ELF-1 (cell line): Measurements from ENCODE around the gene DYNC1I1.

Experiments used
- DNase-seq: peaks from one replicate; pipeline ENCODE4 v3.0.0-alpha.2; 2016; ENCODE audit warnings: low read depth, low spot score

DYNC1I1 gene

DNA sequence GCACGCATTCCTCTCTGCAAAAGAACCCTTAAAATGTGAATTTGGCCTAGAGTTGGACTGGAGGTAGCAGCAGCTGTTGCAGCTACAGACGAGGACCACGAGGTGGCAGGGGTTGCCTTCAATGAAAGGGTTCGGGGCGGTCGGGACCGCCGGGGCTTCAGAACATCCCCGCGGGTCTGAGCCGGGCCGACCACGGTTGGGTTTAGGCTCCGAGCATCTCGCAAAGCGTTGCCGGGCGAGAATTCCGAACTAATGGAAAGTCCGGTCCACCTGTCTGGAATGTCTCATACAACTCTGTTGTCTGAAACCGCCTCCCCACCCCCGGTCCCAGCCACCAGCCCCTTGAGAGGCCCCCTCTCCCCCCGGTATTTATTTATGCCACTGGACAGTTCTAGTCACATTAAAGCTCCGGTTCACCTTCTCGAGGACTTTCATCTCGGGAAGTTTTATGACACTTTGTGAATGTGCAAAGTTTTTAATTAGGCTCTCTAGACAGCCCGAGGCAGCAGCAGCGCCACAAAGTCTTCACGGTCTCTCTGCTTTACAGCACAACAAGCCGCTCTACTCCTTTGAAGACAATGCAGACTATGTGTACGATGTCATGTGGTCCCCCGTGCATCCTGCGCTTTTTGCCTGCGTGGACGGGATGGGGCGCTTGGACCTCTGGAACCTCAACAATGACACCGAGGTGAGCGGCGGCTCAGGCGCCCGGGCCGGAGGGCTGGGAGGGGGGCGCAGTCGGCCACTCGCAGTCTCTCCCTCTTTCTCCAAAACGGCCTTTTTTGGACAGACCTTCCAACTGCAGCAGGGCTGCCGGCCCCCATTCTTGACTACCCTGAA, 303.4 kb downstream of the DYNC1I1 start:
- DNase-seq: peak; percentile 93

DNA sequence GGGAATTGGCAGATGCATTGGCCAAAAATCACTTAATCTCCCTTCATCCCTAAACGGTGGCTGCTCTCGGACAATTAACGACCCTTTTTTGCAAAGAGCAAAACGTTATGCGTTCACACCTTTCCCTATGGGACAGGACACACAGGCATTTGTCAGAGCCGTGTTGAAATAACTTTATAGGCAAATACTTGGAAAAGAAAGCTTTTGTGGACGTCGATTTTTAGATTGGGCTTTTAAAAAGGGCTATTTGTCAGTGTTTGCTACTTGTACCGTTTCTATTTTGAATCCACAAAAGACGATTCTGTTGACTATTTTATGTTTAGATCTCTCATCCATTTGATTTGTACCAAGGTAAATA, 304.0 kb downstream of the DYNC1I1 start:
- DNase-seq: no peak

DNA sequence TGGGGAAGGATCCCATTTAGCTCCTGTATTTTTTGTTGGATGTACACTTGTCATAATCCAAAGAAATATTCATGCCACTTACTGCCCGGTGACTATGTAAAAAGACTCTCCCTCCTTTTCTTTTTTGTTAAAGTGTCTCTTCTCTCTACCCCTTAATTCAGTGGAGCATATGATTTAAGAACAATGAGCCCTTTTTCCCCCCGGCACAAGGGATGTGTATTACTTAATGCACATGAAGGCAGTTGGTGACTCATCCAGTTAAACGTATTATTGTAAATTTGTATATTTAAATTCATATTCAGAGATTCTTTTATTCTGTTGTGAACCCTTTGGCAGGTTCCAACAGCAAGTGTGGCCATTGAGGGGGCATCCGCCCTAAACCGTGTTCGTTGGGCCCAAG, 307.7 kb downstream of the DYNC1I1 start:
- no peak for DNase-seq

DNA sequence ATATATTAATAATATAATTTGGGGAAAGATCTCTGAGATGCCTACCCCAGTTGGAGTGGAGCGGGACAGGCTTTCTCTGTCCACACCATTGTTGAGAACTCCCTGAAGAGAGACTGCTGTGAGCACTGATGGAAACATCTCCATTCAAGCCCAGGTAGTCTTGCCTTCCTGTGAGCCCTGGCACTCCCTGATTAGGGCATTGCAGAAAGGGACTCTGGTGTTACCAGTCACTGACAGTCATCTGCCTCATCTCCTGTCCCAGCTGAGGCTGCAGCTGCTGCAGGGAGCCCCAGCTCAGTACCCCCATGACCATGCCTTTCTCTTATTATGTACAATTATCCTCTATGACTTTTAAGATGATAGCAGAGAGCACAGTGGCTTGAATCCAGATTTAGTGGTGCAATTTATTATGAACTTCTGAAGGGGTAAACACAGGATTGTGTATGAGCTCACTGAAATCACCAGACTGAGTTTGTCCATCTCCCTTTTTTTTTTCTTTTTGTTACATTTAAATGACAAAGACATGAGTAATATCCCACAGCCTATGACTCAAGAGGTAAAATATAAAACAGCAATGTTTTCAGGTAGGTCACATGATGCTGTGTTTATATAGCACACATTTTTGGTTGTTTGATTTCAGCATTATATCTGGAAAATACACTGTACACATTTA, 312.7 kb downstream of the DYNC1I1 start:
- no peak for DNase-seq

DNA sequence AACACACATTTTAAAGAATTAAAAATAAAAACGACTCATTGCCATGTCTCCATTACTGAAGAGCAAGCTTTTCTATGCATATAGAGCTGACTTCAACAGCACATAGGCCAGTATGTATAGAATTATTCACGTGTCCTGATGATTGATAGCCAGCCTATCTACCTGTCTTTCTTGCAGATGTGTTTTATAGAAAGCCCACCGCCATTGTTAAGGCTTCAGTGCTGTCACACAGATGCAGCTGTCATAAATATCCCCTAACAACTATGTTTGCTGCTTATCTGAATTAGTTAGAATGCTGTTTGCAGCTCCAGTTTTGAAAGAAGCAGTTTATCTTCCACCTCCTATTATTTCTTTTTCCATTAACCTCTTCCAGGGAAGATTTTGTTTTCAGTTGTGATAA, 313.6 kb downstream of the DYNC1I1 start:
- DNase-seq: no peak

DNA sequence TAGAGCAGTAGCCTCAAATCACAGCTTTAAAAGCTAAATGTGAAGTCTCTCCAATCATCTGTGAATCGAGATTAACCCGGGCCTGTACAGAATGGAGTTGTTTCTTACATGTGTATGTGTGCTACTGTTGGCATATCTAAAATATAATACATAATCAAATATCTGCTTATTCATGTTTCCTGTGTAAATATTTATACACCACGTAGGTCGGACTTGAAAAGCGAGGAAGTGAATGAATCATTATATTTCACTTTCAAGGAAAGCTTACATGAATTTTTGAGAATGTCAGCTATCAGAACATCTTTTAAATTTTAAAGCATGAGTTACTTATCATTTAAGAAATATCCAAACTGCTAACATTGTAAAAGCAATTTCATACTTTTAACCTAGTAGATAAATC, 316.2 kb downstream of the DYNC1I1 start:
- DNase-seq: no peak

DNA sequence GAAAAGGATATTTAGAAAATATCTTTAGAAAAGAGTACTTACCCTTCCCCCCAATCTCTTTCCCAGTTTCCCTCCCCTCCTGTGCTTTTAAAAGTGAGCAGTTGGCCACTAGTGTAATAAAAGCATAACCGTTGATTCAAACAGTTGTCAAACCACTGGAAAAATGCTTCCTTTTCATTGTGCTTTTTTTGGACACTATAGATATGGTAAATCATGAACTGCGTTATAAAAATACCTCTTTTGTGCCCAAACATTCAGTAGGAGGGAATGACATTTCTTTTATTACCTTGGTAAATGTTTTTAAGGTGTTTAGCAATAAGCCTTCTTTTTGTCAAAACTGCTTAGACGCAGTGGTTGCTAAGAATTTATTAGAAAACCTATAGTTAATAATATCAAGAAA, 317.2 kb downstream of the DYNC1I1 start:
- DNase-seq: no peak

DNA sequence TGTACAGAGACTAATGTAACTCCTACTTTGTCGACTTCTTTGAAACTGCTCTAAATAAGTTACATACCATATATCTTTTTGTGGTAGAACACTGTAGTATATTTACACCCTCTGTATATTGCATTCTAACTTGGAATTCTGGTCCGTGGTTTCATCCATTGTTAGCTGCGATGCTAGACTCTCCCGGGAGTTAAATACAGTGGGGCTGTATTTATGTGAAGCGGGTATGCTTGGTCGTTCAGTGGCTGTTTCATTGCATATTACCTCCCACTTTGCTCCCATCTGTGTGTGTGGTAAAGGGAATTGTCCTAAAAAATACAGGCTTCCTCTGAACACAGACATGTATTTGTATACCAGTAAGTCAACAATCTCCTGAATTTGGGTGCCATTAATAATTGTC, 318.4 kb downstream of the DYNC1I1 start:
- no peak for DNase-seq

DNA sequence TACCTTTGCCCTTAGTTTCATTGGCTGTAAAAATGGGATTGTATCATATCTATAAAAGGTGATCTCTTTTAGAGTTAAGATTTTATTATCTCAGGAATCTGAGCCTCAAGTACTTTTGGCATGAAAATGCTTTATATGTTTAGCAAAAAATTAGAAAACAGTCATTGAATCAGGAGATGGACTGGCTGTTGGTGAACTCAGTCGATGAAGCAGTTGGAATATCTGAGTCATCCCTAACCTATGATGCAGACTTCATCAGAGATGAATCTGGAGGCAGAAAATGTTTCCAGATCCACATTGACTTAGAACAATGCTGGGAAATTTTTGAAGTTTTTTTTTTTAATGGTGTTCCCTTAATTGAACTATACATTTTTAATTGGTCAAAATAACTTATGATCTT, 321.1 kb downstream of the DYNC1I1 start:
- no peak for DNase-seq

DNA sequence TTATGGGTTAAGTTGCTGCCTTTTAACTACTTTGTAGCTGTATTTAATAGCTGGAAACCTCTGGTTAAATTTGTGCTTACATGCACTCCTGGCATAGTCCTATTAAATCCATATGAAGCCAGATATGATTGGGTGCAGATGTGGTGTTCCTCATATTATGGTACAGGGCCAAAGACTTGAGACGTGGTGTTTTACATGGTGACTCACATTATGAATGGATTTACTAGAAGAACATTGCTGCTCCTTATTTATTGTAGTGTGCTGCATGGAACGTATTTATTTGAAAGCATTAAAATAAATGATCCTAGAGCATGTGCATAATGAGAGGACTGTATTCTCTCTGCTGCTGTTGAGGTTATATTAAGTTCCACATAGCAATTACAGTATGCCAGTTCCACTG, 325.5 kb downstream of the DYNC1I1 start:
- no peak for DNase-seq

DNA sequence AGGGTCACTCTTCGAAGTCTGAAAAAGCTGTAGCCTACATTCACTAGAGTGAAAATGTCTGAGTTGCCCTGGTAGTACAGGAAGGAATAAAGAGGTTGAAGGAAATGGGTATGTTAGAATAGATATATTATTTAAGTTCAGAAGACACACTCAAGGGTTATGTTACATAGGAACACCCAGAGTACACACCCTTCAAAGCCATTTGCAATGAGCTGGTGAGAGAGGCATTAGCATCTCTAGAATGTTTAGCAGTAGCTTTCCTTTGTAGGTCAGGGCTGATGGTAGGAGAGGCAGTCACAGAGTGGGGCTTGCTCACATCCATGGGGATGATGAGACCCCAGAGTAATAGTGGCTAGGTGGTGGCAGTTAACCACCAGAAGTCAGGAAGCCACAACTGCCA, 328.4 kb downstream of the DYNC1I1 start:
- no peak for DNase-seq

DNA sequence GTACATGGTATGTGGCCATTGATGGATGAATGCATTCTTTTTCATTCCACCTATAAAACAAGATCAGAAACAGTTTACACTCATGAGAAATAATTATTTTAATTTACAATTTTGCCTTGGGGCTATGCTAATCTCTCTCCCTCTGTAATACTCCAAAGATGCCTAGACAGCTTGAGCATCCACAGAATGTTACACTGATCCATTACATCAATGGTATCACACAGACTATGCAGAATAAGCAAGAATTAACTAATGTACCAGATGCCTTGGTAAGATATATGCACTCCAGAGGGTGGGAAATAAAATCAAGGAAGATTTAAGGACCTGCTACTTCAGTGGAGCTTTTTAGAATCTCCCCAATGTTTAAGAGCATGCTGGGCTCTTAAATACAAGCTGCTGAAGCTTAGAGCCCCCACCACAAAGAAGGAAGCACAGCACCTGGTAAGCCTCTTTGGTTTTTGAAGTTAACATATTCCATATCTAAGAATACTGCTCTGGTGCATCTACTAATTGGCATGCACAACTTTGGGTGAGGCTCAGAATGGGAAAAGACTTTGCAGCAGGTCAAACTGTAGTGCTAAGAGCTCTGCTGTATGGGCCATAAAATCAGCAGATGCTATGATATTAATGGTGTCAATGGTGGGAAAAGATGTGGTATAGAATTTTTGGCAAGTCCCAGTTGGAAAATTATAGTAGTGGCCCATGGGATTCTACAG, 329.9 kb downstream of the DYNC1I1 start:
- DNase-seq: no peak

DNA sequence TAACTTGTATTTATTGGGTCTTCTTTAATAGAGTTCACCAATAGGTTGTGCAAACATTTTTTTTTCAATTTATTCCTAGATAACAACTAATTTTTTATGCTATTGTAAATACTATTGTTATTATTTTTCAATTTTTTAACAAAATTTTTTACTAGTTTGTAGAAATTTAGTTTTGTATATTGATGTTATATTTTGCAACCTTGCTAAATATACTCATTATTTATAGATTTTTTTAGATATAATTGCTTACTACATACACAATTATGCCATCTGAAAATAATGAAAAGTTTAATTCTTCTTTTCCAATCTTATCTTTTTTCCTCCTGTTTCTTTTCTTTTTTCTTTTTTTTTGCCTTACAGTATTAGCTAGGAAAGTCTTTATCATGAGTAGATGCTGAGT, 332.6 kb downstream of the DYNC1I1 start:
- no peak for DNase-seq

DNA sequence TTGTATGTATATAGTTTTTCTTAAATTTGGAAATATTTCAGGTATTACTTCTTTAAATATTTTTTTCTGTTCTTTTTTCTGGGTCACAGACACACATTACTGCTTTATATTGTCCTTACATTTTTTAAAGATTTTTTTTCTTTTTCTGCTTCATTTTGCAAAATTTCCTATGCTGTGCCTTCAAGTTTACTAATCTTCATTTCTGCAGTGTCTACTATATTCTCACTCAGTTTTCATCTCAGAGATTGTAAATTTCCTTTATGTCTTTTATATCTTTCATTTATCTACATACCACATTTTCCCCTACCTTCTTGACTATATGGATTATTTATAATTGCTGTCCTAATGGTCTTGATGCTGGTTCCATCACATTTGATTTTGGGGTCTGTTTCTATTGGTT, 339.1 kb downstream of the DYNC1I1 start:
- DNase-seq: no peak

DNA sequence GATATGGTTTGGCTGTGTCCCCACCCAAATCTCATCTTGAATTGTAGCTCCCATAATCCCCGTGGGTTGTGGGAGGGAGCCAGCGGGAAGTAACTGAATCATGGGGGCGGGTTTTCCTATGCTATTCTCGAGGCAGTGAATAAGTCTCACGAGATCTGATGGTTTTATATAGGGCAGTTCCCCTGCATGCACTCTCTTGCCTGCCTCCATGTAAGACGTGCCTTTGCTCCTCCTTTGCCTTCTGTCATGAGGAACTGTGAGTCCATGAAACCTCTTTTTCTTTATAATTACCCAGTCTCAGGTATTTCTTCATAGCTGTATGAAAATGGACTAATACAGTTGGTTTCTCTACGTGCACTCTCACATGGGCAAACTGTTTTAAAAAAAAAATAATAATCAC, 341.8 kb downstream of the DYNC1I1 start:
- DNase-seq: no peak

DNA sequence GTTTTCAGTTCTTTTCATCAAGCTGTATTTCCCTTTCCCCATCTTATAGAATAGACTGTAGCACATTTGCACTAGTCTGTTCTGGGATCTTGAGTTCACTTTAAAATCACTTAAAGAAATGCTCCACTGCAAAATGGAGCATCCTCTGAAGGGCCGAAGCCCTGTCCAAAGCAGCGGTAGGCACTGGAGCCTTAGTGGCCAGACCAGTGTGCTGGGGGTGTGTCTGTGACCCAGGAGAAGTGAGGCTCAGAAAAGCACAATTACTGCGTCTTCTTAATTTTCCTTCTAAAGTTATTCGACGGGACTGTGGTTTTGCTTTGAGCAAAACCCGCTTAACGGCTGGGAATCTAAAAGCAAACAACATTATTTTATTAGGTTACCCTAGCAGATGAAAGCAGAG, 343.8 kb downstream of the DYNC1I1 start:
- DNase-seq: no peak

DNA sequence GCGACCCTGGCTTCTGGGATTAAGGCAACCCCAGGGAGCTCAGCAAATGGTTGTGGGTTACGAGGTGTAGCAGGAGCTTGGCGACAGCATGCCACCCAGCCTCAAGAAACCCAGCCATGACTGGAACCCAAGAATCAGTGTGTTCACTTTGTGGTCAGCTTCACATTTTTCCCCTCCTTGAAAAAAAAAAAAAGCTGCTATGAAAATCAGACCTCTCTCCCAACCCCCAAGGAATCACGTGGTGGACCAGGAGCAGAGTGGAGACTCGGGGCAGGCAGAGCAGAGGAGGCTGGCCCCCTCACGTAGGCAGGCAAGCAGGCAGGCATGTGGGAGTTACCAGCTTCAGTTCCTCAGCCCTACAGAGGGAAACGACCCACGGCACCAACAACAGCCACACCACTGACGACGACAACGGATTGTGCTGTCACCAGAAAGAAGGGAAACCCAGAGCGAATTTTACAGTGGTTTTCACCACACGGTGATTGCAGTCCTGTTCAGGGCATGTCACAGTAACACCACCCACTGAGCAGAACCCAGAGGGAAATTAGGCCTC, 346.2 kb downstream of the DYNC1I1 start:
- DNase-seq: peak; percentile 48

DNA sequence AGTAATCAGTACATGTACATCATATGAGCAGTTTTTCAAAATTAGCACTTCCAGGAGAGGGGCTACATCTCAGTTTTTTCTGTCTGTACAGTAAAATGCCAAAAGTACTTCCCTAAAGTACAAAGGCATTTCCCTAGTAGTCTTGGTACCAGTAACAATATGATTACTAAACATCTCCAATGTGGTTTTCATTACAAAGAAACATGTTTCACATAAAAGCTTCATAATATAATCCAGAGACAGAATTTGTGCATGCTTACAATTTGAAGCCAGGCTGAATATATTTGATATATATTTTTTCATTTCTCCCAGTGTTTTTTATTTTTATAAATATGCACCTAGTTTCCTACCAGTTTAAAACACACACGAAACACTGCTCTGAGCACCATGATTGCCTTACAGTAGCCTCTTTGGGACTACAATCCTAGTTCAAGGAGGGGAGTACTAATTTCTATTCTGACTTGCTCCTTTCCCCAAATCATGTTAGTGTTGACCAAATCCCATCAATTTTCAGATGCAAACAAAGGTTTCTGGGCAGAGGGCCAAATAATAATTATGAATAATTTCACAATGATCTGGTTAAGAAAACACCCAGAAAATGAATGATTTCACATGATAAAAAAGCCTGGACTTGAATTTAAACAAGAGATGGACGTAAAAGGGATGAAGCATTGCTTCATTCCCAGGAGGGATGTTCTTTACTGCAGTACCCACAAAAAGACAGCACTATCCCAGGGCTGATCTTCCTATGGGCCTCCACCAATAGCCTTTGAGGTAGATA, 348.3 kb downstream of the DYNC1I1 start:
- DNase-seq: no peak

DNA sequence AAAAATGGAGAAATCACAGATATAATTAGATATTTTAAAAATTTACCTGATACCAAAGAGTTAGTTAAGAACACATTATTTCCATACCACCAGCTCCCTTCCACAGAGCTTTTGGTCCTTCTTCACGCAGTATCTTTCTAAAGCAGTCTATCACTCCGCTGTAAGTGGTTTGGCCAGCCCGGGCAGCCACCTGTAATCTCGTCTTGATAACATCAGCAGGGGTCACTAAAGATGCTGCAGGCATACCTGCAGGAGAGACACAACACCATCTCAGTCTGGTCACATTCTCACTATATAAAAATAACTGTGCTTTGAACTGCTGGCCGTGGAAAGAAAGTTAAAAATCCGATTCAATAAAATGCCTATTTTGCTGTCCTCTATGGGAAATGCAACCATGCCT, 349.4 kb downstream of the DYNC1I1 start:
- DNase-seq: peak; percentile 41

DNA sequence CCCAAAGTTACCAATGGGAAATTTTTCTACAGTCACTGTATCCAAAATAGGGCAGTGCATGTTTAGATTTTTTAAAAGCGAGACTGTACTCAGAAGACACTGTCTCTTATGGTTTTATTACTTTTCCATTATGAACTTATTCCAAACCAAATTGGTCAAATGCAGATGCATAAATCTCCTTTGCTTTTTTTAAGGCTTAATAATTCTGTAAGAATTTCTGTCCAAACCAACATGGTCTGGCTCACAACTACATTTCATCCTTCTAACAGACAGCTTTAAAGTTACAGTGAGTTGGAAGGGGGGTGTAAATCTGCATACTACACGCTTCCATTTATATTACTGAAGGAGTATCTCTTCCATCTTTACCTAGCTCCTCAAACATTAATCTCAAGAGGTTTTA, 350.4 kb downstream of the DYNC1I1 start:
- DNase-seq: no peak

DNA sequence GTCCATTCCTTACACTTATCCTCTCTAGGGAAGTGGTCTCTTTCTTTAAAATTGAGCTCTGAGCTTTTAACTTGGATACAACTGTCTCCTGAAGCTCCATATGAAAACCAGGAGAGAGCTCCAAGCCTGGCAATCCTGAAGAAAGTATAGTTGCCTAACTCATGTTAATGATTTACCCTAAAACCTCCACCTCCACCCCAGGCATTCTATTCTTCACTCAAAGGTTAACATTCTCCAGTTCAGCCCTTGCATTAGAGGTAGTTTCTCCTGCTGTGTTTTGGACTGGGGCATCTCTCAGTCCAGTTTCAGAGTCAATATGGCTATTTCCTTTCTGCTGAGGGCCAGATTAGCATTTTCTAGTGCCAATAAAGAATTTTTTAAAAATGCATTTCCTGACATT, 354.0 kb downstream of the DYNC1I1 start:
- DNase-seq: no peak

DNA sequence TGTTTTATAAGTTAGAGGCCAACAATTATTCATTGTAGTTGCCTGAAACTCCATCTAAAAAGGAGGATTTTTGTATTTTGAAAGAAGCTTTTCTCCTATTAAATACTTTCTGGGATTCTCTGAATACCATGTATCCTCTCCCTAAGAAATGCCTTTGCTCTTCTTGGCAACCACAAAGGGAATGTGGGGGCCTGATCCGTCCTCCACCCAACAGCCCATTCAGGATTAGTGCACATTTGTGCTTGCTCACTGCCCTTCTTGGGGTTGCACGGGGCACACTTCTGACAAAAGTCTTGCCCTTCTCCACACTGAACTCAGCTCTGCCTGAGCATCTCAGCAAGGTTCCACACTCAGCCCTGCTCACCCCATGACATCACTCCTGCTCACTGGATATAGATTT, 355.4 kb downstream of the DYNC1I1 start:
- no peak for DNase-seq
